Muscle of back (tissue), 11 donors: Measurements from ENCODE around the gene APMAP. TPM values are rescaled to one million over a fixed set of nuclear protein-coding genes. Genes with fewer than 3 reads are reported as not detected.

Source experiments
- DNase-seq, 3 donors: peaks; one replicate each; pipeline versions ENCODE4 v3.0.0 to v3.0.0-alpha.2; 2013
- polyA plus RNA-seq, 10 donors: library from polyadenylated mRNA; unstranded; fragments of 120-200 nt; gene quantifications; one replicate each; pipeline ENCODE4 v1.2.1, GENCODE V29; 2013; ENCODE audit not compliant: insufficient read length in 10 of 10

Gene APMAP
- polyA plus RNA-seq, 10 donors, result 45.0 to 66.0 (median 52.9) TPM

DNA sequence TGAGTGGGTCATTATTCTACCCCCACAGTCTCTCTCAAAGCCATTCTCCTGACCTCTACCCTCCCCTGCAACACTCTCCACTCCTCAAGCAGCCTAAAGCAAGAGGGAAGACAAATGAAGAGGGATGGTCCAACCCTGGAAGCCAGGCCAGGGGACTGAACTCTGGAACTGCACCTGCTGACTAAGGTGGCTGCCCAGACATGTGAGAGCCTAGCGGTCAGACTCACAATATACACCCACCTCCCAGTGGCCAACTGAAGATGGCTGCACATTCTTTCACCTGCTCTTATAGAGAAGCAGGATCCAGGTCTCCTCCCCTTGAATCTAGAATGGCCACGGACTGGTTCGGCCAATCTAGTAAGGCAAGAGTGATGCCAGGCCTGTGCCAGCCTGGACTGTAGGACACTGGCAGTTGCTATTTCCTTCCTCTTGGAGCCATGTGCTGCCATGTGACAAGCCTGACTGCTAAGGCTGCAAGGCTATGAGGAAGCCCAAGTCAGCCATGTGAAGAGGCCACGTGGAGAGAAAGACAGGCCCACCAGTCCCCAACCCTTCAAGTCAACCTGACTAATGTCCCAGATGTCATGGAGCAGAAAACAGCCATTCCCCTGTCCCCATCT lies 33.5 kb upstream of the APMAP start:
- no peak for DNase-seq

DNA sequence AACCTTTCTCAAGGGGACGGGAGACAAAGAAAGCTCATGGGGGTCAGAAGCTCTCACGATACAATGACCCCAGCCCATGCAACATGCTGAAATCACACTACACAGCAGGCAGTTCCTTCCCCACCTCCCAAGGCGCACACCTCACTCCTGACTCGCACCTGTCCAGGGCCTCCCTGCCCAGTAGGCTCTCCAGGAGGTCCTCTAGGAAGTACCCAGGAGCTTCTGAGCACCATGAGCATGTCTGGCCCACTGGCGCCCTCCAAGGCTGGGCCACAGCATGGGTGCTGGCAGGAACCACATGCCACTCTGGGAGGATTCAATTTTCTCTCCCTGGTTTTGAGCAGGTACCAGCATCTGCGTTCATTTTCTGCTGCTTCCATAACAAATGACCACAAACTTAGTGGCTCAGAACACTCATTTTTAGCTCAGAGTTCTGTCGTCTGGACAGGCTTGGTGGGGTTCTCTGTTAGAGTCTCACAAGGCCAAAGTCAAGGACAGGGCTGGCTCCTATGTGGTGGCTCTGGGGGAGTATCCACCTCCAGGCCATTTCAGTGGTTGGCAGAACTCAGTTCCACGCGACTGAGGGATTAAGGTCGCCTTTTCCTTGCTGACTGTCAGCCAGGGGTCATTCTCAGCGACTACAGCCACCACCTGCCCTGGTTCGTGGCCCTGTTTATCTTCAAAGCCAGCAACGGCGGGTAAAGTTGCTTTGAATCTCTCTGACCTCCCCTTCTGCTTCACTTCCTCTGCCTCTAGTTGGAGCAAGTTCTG lies 32.7 kb upstream of the APMAP start:
- DNase-seq, result no peak

DNA sequence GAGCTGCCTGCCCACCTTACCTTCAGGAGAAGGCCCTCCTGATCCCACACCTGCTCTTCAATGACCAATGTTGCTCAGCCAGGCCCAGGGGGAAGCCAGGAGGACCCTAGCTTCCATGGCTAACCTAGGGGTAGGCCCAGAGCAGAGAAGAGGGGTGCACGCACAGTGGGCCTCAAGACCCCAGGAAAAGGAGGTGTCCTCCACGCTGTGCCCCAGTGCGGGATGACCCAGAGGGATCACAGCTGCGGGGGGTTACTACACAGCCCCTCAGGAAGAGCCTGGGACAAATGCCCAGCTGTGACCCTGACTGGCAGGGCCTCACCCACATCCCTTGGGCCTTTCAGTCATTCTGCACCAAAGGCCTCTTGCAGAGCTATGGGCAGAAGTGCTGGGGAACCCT lies 31.6 kb upstream of the APMAP start:
- no peak for DNase-seq

DNA sequence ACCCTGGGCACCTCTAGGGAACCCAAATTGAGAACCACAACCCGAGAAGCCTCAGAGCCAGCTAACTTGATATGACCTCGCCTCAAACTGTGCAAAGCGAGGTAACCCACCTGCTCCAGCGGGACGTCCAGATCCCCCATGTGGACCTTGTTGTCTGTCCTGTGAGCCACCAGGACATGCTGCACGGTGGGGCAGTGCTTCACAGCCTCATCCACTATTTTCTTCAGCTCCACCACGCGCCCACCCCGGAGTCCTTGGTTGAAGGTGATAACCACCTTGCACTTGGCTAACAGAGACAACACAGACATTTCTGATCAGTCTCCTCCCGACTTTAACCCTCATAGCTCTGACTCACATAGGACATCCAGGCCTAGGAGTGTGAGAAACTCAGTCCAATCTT lies 30.8 kb upstream of the APMAP start:
- no peak for DNase-seq

DNA sequence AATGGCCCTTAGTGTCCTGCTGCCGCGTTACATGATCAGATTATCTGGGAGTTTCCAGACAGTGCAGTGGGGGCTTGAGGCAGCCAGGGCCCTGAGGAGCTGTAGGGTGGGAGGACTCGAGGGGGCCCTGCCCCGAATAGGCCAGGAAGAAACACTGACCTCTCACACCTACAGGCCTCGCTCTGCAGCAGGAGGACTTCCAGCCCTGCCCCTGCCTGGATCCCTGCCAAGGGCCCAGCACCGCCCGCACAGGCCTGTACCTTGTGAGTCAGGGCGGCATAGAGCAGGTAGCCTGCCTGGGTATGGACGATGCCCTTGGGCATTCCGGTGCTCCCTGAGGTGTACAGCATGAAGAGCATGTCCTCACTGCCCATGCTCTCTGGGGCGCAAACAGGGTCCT lies 30.1 kb upstream of the APMAP start:
- DNase-seq, result no peak

DNA sequence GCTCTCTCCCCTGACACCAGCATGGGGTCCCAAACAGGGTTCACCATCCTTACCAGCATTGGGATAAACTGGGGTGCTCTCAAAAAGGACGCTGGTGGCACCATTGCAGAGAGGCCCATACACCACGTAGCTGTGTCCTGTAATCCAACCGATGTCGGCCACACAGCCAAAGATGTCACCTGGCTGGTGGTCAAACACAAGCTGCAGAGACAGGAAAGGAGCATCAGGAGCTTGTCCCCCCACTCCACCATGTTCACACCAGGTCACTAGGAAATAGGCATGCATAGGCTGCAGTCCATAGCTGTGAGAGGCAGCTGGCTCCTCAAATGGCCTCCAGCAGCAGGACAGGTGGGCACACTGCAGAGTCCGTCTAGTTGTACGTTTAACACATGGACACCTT lies 28.8 kb upstream of the APMAP start:
- DNase-seq, result no peak

DNA sequence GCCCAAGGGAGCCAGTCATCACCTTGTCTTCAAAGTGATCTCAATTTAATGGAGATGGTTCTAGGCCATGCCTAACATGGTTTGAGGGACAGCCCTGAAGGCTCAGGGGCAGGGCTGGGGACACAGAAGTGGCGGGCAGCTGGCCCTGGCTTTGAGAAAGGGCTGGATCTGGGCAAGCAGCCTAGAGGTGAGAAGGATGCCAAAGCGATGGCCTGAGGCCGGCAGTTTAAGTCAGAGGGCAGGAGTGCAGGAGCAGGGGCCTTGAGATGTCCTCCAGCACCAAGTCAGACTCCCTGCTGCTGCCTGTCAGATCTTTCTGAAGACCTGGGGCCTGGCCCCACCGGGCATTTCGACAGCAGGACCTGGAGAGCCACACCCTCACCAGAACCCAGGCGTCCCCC lies 28.4 kb upstream of the APMAP start:
- DNase-seq, result no peak

DNA sequence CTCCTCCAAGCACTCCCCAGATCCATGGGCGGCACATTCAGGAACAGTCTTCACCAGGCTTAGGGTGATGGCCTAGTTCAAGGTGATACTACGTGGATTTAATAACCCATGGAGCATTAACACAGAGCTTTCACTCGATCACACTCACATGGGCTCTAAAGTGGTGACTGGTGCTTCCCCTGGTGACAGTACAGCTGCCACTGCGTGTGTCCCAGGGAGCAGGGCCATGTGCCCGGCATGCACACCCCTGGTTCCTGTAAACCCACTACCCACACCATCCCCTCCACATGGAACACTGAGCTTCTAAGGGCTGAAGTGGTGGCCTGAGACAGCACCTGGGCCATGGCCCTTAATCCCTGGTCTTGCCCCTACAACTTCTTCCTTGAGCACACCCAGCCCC lies 27.8 kb upstream of the APMAP start:
- no peak for DNase-seq

DNA sequence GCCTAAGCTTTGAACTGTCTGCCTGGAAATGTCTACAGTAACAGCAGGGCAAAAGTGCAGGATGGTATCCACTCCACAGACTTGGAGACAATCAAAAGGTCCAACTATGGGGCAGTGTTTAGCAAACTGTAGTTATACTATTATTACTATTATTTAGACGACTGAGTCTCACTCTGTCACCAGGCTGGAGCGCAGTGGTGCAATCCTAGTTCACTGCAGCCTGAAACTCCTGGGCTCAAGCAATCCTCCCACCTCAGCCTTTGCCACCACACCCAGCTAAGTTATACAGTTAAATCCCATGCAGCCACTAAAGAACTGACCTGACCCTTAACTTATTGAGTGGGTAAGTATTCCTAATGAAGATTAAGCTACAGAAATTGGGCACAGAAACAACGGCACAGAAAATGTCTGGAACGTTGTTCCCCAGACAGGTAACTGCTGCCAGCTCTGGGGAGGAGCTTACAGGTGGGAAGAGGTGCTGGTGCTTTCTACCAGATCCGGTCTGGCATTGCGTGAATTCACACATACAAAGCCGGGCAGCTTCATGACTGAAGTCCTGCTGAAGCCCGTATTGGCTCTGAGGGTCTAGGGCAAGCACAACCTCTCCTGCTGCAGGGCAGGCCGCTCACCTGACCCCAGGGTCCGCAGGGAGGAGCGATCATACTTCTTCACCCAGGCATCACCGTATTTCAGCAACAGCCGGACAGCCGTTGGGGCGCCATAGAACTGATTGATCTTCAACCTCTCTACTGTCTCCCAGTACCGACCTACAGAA lies 27.0 kb upstream of the APMAP start:
- DNase-seq, result no peak

DNA sequence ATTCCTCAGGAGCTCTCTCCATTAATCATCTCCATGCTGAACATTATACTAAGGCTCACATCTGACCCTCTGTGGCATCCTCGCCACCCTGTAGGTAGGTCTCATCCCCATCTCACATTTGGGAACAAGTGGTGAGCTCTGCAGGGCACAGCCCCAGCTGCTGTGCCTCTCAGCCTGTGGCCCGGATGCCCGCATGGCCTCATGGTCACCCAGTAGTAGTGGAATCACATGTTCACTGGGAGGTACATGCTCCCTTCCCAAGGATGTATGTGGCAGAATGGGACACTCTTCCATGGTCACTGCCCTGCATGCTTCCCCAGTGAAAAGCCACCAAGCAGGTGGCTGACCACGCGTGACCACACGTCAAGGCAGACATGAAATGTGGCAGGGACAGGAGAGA lies 26.3 kb upstream of the APMAP start:
- DNase-seq, result no peak

DNA sequence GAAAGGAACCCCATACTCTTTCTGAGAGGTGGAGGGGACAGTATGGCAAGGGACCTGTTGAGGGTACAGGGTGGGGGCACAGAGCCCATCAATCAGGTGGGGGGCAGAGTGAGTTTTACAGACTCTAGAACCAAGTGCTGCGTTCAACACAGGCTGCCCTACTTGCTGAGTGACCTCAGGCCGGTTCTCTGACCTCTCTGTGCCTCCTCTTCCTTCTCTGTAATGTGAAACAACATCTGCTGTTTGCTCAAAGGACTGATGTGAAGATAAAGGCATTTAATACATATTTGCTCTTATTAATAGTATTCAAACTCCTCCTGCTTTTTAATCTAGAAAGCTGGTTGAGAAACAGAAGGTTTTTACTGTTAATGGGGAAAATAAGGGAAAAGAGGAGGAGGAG lies 25.9 kb upstream of the APMAP start:
- DNase-seq, result no peak

DNA sequence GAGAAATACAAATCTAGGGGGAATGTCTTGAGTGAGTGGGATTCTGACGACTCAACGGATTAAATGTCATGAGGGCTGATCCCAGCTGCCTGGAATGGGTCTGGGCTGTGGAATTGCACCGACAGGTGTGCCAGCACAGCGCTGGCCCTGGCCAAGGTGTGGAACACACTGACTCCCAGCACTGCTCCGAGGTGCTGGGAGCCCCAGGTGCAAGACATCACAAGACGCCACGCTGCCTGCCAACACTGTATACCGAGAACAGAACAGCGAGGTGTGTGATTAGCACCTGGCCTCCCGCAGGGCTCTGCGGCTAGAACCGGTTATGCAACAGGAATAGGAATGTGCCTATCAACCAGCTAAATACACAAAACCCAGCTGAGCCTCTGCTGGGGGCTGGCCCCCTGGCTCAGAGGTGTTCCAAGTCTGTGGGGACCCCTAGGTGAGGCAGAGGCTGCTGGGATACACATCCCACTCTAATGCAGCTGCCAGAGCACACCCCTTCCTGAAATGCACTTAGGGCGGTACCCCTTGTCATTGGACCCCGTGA lies 24.8 kb upstream of the APMAP start:
- DNase-seq, result no peak

DNA sequence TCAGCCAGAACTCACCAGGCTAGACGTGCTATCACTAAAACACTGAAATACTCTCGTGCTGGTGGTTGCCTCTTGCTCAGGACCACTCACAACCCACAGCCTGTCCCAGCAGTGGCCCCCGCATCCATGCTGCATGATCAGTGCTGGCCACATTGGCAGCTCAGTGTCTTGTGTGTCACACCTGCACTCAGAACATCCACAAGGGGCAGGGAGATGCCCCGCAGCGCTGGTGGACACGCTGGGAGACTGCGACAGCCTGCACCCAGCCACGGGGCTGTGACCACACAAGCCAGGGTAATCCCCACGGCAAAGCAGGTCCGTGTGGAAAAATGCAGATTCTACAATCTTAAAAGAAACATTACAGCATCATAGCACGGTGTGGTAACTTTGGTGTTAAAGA lies 23.9 kb upstream of the APMAP start:
- no peak for DNase-seq

DNA sequence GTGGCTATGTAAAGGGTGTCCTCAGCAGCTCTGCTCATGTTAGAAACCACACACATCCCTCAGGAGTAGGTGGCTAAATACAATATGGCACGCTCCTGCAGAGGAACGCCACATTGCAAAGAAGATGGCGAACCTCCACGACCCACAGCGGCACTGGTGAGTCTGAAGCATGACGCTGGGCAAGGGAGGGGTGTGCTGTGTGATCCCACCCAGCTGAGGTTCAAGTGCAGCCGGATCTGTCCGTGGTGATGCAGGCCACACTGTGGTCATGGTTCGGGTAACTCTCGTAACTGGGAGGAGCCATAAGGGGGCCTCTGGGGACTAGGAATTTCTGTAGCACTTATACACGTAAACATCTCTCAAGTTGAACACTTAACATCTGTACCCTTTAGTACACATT lies 23.4 kb upstream of the APMAP start:
- DNase-seq, result no peak

DNA sequence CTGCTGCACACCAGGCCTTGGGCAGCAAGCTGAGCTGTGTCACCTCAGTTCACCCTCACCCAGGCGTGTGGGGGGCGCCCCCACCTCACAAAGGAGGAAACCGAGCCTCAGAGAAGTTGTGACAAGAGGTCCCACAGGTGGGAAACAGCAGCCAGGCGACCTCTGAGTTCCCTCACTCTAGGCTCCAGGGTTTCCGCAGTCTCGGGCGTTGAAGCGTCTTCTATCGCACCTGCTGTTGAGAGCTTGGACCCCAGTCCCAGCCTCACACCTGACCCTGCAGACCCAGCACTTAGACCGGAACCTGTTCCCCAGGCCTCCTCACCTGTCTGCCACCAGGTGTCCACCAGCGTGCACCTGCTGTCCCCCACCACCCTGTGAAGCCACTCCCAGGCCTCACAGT lies 22.3 kb upstream of the APMAP start:
- DNase-seq, result no peak

DNA sequence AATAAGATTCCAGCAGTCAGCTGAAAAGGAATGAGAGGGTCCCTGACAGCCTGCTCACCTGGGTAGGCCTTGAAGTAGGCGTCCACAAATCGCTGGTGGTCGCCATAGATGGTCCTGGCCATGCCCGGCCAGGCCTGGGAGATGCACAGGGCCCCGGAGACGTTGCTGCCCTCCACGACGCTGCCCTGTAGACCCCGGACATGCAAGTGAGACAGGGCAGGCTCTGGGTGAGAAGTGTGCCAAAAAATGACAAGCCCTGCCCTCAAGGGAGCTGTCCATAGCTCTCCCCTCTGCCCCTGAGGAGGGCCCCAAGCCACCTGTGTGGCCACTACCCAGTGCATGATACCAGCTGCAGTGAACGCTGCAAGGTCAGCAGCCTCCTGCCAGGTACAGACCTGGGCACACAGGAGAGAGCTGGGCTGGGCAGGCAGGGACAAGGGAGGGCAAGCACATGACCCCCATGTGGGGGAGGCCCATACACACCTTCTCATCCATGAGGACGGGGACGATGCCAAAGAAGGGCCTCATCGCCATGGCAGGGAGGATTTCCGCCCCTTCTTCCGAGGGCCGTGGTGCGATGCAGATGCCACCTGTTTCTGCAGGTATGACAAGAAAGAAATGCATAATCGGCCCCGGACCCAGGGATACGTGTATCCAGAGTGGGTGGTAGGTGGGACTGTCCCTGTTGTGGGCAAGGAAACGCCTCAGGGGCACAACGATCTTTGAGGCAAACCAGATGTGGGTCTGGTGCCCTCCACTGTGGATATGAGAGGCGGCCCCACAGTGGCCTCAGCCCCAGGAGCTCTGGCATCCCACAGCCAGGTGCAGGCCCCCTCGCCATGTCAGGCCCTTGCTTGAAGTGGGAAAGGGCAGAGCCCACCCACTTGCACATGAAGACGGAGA lies 21.2 kb upstream of the APMAP start:
- DNase-seq, result no peak

DNA sequence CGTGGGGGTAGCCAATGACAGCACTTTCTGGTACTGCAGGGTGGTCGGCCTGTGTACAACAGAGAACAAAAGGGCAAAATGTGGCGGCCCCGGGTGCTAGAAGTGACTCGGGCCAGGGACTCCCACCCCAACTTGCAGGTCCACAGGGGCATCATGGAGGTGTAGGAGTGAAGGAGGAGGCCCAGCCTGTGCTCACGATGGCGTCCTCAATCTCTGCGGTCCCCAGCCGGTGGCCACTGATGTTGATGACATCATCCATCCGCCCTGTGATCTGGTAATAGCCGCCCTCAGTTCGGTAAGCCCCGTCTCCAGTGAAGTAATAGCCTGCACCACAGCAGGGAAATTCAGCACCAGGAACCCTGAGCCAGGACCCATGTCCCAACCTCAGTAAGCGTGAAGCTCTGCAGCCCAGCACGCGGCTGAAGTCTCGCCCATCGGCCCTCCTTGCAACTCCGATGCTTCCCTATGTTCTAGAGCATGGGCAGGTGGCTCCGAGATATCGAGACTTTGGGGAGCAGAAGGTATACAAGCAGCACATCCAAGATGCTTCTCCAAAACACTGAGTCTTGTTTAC lies 20.2 kb upstream of the APMAP start:
- DNase-seq, result no peak

DNA sequence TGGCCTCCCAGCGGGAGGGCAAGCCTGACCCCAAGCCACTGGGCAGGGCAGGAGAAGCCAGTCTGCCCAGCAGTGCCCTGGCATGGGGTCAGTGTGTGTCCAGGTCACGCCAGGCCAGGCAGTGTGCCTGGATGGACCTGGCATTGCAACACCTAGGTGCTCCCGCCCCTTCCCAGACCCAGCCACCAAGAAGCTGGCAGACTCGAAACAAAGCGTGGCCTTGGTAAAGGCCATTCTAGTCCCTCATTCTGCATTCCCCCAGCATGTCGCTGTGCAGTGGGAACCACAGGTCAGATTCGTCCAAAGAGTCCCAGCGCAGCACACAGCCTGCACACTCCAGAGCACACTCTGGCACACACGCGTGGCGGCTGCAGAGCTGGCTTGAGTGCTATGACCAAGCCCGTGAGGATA lies 19.3 kb upstream of the APMAP start:
- no peak for DNase-seq

DNA sequence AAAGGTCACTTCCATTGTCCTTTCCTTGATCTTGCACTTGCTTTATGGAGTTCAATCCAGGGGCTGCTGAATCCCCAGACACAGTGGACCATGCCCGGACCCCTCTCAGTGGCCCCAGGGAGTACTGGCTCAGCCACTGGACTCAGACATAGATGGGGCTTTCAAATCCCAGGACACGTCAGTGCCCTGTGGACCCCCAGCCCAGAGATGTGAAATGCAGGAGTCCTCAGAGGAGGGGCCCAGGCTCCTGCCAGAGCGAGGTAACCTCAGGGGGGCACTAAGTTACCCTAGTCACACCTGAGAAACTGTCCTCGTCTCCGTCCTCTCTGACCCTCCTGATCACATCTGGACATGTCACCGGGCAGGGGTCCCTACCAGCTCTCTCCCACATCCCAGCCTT lies 18.7 kb upstream of the APMAP start:
- DNase-seq, result no peak

DNA sequence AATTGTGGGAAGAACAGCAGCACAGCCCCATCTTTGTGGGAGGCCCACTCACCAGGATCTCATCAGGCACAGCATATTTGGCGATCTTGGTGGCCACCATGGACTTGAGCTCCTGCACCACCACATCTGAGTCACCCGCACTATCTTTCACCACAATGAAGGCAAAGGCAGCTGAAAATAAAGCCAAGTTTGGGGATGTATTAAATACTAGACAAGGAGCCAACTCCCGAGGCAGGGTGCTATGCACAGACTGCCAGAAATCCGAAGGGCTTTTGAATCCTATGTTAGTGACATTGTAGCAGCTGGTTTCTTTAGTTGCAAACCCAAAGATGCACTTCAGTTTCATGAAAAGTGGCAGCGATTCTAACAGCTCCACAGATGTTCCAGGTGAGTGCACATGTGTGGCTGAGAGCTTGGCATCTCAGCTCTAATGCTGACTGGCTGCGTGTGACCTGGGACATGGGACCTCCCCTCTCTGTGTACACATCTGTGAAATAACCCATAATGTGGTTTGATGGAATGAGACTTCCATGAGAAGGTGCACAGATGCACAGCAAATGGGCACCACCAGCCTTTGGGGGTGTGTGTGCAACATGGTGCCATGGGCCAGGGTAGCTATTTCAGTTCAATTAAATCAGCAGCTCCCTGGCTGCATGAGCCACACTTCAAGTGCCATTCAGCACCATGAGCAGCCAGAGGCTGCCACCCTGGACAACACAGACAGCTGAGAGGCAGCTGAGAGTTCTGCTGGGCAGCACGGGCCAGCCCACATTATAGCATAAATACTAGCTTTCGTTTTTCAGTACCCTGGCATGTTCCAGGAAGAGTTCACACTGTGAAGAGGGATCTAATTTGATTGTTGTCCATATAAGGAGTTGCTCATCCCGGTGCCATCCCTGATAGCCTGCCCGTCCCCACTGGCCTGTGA lies 16.9 kb upstream of the APMAP start:
- DNase-seq, result no peak
